Ascending aorta (tissue), 2 donors: ENCODE data around the gene FAM53B. TPM values are rescaled to one million over a fixed set of nuclear protein-coding genes. Genes with fewer than 3 reads are reported as not detected.

Experiments used
- DNase-seq, 2 donors: peaks; one replicate each; pipeline ENCODE4 v3.0.0-alpha.2; 2019; ENCODE audit warnings: low spot score in 2 of 2
- H3K27ac ChIP-seq, 2 donors: fragments of 200-600 bp; sonication (generic); one replicate each; pipeline ENCODE4 v1.5.1; 2016 to 2017; ENCODE audit warnings: mild to moderate bottlenecking in 1 of 2
- H3K27me3 ChIP-seq: fragments of 200-600 bp; sonication (generic); one replicate; pipeline ENCODE4 v1.5.1; 2017
- H3K36me3 ChIP-seq, 2 donors: fragments of 200-600 bp; sonication (generic); one replicate each; pipeline ENCODE4 v1.5.1; 2016
- H3K4me1 ChIP-seq, 2 donors: fragments of 200-600 bp; sonication (generic); one replicate each; pipeline ENCODE4 v1.5.1; 2016 to 2017; ENCODE audit warnings: mild to moderate bottlenecking in 1 of 2
- H3K4me3 ChIP-seq, 2 donors: fragments of 200-600 bp; sonication (generic); one replicate each; pipeline ENCODE4 v1.5.1; 2016 to 2017; ENCODE audit warnings: mild to moderate bottlenecking in 1 of 2
- H3K9me3 ChIP-seq, 2 donors: fragments of 200-600 bp; sonication (generic); one replicate each; pipeline ENCODE4 v1.5.1; 2016
- CTCF ChIP-seq, 3 experiments: fragments of 200-600 bp in 2 of 3; fragments of 450-650 bp in 1 of 3; sonication (generic) in 2 of 3; IDR thresholded peaks; one replicate each; pipeline ENCODE4 v1.5.1; 2016 to 2019; ENCODE audit warnings: antibody characterized with exemption in 3 of 3, mild to moderate bottlenecking in 1 of 3, moderate library complexity in 1 of 3
- intact Hi-C: fragments of 100-400 bp; cut with DNase I; formaldehyde crosslinking; loops from one replicate; pipeline ENCODE4 v1.15.1; 2023
- total RNA-seq: library from RNA; depleted of rRNA; stranded (reverse); fragments of >200 nt; gene quantifications from one replicate; pipeline ENCODE4 v1.1.0, GENCODE V29; 2016

The FAM53B gene
- total RNA-seq, 1 donor from 2014 or later, result 52.5 TPM

- TF ChIP-seq CTCF (IDR thresholded peaks at IDR 0.05), result no peak
- intact Hi-C loops, result no loop called here
- no peak for DNase-seq
- Histone ChIP-seq H3K36me3 (no peaks in the 10 kb centered on the region), H3K27me3 (no peaks in the 10 kb centered on the region), H3K27ac (peak overlapping the region; percentile 44 to 50), H3K4me3 (no peak overlapping the region), H3K4me1 (peaks cover 7 to 11% of the 10 kb centered on the region in 2 donors), H3K9me3 (no peaks in the 10 kb centered on the region)
Observed at GRCh38 chr10:124717911-124718741, 26.1 kb downstream of the FAM53B start.

- no peak overlapping the region for H3K27ac ChIP-seq
- intact Hi-C loops, result no loop called here
Observed at GRCh38 chr10:124717041-124717757, 27.0 kb downstream of the FAM53B start.

GRCh38 chr10:124716369-124716768 lies 27.8 kb downstream of the FAM53B start:
- Histone ChIP-seq H3K27ac (no peak overlapping the region), H3K36me3 (no peaks in the 10 kb centered on the region), H3K27me3 (no peaks in the 10 kb centered on the region), H3K4me3 (no peak overlapping the region), H3K4me1 (peaks cover 0 to 3% of the 10 kb centered on the region in 2 donors), H3K9me3 (no peaks in the 10 kb centered on the region)
- intact Hi-C loops, result no loop called here
- TF ChIP-seq CTCF (IDR thresholded peaks at IDR 0.05), result no peak
- no peak for DNase-seq

More at GRCh38 chr10:124717041-124717757, 27.0 kb downstream of the FAM53B start:
- Histone ChIP-seq H3K27me3 (no peaks in the 10 kb centered on the region), H3K4me3 (no peak overlapping the region), H3K36me3 (no peaks in the 10 kb centered on the region), H3K4me1 (peaks cover 0 to 3% of the 10 kb centered on the region in 2 donors), H3K9me3 (no peaks in the 10 kb centered on the region)
- TF ChIP-seq CTCF (IDR thresholded peaks at IDR 0.05), result no peak
- no peak for DNase-seq

GRCh38 chr10:124715439-124715838 lies 28.7 kb downstream of the FAM53B start:
- no peaks in the 10 kb centered on the region for H3K27me3 ChIP-seq
- intact Hi-C loops, result no loop called here
- no peak overlapping the region for H3K27ac ChIP-seq
- TF ChIP-seq CTCF (IDR thresholded peaks at IDR 0.05), result no peak
- H3K4me3 ChIP-seq, result no peak overlapping the region
- H3K9me3 ChIP-seq, result no peaks in the 10 kb centered on the region
- no peaks in the 10 kb centered on the region for H3K36me3 ChIP-seq
- no peaks in the 10 kb centered on the region for H3K4me1 ChIP-seq
- DNase-seq, result no peak

- H3K27ac ChIP-seq, result no peak overlapping the region
- intact Hi-C loops, result no loop called here
Observed at GRCh38 chr10:124713679-124714255, 30.4 kb downstream of the FAM53B start.

More at GRCh38 chr10:124713679-124714255, 30.4 kb downstream of the FAM53B start:
- peaks cover 0 to 11% of the 10 kb centered on the region in 2 donors for H3K4me1 ChIP-seq
- no peaks in the 10 kb centered on the region for H3K36me3 ChIP-seq
- H3K4me3 ChIP-seq, result no peak overlapping the region
- no peaks in the 10 kb centered on the region for H3K9me3 ChIP-seq
- TF ChIP-seq CTCF (IDR thresholded peaks at IDR 0.05), result no peak
- no peaks in the 10 kb centered on the region for H3K27me3 ChIP-seq
- DNase-seq, result no peak
